NCI-H1436 (cell line): ENCODE measurements around the gene ZNF264.
"Not testable (repeated sequence)": the region's sequence is repeated elsewhere in the genome, so short reads cannot be mapped to it uniquely, and the experiment has no call there.

Source experiments
- DNase-seq: peaks from one replicate; lab custom pipeline; 2025; lab: John Stamatoyannopoulos, UW

The ZNF264 gene

GRCh38 chr19:57245066-57245465, 53.8 kb downstream of the ZNF264 start:
- DNase-seq, result no peak

GRCh38 chr19:57245959-57246358, 54.7 kb downstream of the ZNF264 start:
- DNase-seq, result no peak

GRCh38 chr19:57248646-57249045, 57.3 kb downstream of the ZNF264 start:
- DNase-seq, result no peak

DNA sequence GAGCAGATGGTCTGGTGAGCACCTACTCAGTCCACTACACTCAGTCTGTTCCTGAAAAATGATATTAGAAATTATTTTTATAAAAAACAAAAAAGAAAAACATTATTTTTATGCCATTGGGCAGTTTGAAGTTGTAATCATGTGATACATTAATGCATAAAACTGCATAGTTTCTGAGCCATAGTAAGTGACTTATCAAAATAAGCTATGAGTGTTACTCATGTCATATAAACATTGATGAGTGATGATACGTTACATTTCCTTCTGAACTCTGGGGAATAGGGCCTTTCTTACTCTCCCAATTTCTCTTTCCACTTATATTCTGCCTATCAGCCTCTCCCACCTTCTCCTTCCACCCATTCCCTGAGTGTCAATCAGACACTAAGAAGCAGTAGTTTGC, 58.0 kb downstream of the ZNF264 start:
- no peak for DNase-seq

GRCh38 chr19:57253767-57254166, 62.5 kb downstream of the ZNF264 start:
- DNase-seq, result not testable (repeated sequence)

GRCh38 chr19:57262044-57262443, 70.7 kb downstream of the ZNF264 start:
- no peak for DNase-seq

DNA sequence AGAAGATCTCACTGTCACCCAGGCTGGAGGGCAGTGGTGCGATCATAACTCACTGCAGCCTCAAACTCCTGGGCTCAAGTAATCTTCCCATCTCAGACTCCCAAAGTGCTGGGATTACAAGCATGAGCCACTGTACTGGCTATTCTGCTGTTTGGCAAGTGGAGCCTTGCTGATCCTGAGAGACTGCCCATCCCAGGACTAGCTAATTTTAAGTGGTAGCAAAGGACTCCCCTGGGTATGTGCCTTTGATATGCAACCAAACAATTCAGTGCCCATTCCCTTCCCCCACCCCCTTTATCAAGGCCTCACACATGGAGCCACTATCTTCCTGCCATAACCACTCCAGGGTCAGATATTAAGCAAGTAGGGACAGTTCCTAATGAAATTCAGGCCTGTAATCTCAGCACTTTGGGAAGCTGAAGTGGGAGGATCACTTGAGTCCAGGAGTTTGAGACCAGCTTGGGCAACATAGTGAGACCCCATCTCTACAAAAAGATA, 72.0 kb downstream of the ZNF264 start:
- no peak for DNase-seq

- no peak for DNase-seq
These were observed 76.0 kb downstream of the ZNF264 start for GRCh38 chr19:57267291-57267690.

DNA sequence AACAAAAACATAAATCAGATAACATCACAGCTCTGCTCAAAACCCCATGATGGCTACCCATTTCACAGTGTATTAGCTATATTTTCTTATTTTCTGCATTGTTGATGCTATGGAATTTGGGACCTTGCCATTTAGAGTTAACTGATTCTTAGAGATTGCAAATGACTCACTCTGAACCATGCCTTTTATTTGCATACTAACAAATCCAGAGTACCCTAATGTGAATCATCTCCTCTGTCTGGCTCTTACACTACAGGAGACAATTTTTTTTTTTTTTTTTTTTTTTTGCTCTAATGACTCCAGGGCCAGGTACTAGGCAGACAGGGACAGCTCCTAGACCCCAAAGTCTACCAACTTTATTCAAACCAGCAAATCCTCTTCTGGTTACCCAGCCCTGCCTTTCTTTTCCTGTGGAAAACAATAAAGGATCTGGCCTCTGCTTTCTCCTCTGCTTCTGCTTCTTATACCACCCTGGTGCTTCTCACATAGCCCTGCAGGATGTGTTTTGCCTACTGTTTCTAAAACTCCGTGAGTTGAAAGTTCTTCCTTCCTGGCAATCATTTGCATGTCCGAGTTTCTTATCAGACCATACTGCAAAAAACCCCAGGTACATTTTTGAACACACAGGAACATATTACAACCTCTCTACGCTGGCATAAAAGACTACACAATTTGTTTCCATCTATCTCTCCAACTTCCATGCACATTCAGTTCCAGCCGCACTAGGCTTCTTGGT, 78.4 kb downstream of the ZNF264 start:
- DNase-seq, result no peak

GRCh38 chr19:57271280-57271679, 80.0 kb downstream of the ZNF264 start:
- DNase-seq, result no peak
